GM12892 (cell line): Measurements from ENCODE around the gene ZC3H7B.
"Not testable (repeated sequence)": the region's sequence is repeated elsewhere in the genome, so short reads cannot be mapped to it uniquely, and the experiment has no call there.

Source experiments
- DNase-seq: peaks from one replicate; pipeline ENCODE4 v3.0.0; 2011; ENCODE audit not compliant: insufficient read length
- FAIRE-seq: peaks from 2 replicates; lab custom pipeline; 2011; peaks lifted over from hg19 to GRCh38; lab: Jason Lieb, UNC
- POLR2A ChIP-seq: IDR thresholded peaks from 2 replicates; pipeline ENCODE4 v1.6.1; 2011; ENCODE audit warnings: low read depth, low read length, control low read depth
- POLR2AphosphoS5 ChIP-seq: IDR thresholded peaks from 2 replicates; pipeline ENCODE4 v1.6.1; 2011; ENCODE audit warnings: low read depth, low read length, control low read depth
- TAF1 ChIP-seq: IDR thresholded peaks from 2 replicates; pipeline ENCODE4 v1.6.1; 2011; ENCODE audit warnings: low read depth, mild to moderate bottlenecking, control low read depth, low read length, borderline replicate concordance

Gene ZC3H7B

DNA sequence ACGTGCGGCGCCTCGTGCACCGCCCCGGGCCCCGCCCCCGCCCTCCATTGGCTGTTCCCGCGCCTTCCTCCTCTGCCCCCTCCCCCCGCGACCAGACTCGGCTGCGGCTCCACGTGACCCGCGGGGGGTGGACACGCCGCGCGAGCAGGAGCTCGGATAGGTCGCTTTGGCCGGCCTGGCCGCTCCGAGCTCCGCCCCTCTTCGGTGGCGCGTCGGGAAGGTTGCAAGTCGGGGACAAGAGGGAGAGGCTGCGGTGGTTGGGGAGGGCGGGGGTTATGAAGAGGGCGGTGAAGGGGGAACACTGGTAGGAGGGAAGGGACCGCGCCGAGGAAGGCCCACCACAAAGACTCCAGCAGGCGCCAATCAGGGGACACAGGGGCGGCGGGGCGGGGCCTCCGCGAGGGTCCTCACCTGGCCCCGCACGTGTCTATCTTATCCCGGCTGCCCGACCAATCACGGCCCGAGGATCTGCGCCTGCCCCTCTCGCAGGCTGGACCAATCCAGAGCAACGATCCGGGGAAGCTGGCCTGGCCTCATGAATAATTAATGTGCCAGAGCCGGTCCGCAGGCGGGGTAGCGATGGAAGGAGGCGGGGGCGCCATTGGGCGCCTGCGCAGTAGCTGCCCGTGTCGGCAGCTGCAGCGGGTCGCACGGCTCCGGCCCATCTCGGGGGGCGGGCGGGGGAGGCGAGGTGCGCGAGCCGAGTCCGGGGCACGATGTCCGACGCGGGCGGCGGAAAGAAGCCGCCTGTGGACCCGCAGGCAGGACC, 80.2 kb downstream of the ZC3H7B start, which contains the start of gene TEF:
Gene TEF, plus strand, starts transcription at position 614 of the 769 bp plus-strand sequence. Its CDS starts 103 bp downstream, at position 717.
- DNase-seq (peak; percentile 99), FAIRE-seq (peak; percentile 99)
- no peak for TF ChIP-seq TAF1
- TF ChIP-seq POLR2AphosphoS5, result no peak

DNA sequence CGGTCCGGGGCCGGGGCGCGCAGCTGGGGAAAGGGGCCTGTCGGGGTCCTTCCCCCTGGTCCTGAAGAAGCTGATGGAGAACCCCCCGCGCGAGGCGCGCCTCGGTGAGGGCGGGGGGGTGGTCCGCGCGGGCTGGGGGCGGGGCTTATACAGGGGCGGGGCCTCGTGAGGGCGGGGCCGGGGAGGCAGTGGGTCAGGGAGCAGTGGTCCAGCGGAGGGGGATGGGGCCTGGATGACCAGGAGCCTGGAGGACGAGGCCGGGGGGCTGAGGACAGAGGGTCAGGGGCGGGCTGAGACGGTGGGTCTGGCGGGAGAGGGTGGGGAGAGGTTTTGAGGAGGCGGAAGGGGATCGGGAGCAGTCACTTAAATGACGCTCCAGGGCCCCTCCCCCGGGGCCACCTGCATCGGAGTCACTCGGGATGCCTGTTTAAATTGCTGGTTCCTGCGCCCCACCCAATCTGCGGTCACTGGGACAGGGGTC, 80.8 kb downstream of the ZC3H7B start:
- DNase-seq (peak; percentile 87), FAIRE-seq (no peak)
- TF ChIP-seq POLR2AphosphoS5 (no peak), POLR2A (no peak), TAF1 (no peak)

DNA sequence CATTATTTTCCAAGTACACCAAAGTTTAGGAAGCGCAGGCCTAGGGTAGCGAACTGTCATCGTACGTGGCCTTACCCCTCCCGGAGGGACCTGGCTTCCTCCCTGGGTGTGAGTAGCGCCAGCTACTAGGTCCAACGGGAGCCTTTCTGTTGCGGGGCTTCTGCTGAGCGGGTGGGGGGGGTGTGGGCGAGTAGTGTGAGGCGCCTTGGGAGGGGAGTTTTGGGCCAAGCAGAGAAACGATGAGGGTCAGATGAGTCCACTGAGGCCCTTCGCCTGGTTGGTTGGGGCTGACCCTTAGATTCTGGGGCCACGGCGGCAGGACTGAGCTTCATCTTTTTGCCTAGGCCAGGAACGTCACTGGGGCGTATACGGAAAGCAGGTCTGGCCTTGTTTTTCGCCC, 81.3 kb downstream of the ZC3H7B start:
- no peak for TF ChIP-seq TAF1
- TF ChIP-seq POLR2A, result no peak
- no peak for TF ChIP-seq POLR2AphosphoS5
- DNase-seq, result no peak
- FAIRE-seq, result no peak

DNA sequence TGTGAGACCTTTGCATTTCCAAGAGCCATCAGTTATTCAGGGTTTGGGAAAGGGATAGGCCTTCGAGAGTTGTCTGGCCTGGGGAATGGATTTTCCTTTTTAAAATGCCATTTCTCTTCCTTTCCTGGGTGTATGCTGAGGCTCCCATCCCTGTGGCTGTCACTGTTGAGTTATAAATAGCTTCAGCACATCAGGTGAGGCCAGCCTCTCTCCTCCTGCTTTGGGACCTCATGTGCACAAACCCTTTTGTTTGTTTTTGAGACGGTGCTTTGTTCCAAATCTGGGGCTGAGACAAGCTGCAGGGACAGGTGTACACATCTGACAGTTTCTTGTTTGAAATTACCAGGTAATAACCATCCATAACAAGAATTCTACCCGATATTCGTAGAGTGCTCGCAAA, 81.8 kb downstream of the ZC3H7B start:
- TF ChIP-seq POLR2A, result no peak
- TF ChIP-seq POLR2AphosphoS5, result no peak
- TF ChIP-seq TAF1, result no peak
- FAIRE-seq (peak; percentile 27), DNase-seq (no peak)

DNA sequence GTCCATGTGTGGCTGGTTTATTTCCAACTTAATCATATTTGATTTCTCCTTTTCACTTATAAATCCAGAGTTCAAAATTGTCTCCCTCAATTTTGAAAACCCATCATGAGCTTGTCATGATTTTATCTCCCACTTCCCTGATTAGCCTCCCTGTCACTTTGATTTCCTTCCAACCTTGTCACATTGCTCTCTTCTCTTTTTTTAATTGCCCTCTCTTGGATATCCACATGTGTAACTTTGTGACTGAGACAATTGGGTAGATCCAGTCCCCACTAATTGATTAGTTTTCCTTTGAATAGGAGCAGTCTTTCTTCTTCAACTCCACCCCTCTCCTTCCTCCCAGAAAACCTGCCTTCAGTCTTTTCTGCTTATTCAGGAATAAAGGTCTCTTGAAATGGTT, 82.8 kb downstream of the ZC3H7B start:
- FAIRE-seq, result no peak
- DNase-seq, result no peak
- TF ChIP-seq TAF1 (no peak), POLR2AphosphoS5 (no peak), POLR2A (no peak)

DNA sequence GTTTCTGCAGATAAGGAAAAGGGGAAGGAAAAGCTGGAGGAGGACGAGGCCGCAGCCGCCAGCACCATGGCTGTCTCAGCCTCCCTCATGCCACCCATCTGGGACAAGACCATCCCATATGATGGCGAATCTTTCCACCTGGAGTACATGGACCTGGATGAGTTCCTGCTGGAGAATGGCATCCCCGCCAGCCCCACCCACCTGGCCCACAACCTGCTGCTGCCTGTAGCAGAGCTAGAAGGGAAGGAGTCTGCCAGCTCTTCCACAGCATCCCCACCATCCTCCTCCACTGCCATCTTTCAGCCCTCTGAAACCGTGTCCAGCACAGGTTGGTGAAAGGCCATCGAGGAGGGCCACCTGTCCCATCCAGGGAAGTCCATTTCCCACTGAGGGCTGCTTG, 86.0 kb downstream of the ZC3H7B start:
- DNase-seq (no peak), FAIRE-seq (no peak)
- TF ChIP-seq POLR2AphosphoS5 (no peak), TAF1 (no peak), POLR2A (no peak)

DNA sequence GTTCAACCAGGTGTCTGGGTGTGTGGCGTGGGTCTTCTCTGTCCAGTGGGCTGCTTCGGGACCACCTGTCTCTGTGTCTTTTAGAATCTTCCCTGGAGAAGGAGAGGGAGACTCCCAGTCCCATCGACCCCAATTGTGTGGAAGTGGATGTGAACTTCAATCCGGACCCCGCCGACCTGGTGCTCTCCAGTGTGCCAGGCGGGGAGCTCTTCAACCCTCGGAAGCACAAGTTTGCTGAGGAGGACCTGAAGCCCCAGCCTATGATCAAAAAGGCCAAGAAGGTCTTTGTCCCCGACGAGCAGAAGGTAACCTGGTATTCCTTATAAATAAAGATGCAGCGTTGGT, 92.7 kb downstream of the ZC3H7B start:
- DNase-seq, result no peak
- FAIRE-seq, result no peak
- TF ChIP-seq TAF1 (no peak), POLR2A (no peak), POLR2AphosphoS5 (no peak)

DNA sequence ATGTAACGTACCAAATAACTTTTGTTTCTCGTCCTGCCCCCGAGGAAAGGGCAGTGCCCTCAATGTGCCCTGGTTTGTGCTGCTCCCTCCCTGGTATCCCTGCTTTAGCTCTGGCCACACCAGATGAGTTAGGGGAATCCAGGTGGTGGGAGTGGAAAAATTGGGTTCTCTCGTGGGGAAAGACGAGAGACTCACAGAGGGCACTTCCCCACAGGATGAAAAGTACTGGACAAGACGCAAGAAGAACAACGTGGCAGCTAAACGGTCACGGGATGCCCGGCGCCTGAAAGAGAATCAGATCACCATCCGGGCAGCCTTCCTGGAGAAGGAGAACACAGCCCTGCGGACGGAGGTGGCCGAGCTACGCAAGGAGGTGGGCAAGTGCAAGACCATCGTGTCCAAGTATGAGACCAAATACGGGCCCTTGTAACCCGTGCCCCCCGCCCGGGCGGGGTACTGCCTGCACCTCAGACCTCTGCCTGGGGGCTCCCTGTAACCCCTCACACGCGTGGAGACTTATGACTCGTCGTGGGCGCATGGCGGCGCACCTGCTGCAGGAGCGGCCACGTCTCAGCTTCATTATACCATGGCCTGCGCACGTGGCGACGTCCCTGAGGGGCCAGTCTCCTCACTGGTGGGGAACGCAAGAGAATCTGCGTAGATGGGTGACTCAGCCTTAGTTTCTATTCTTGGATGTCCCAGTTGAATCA, 94.4 kb downstream of the ZC3H7B start:
- FAIRE-seq, result no peak

DNA sequence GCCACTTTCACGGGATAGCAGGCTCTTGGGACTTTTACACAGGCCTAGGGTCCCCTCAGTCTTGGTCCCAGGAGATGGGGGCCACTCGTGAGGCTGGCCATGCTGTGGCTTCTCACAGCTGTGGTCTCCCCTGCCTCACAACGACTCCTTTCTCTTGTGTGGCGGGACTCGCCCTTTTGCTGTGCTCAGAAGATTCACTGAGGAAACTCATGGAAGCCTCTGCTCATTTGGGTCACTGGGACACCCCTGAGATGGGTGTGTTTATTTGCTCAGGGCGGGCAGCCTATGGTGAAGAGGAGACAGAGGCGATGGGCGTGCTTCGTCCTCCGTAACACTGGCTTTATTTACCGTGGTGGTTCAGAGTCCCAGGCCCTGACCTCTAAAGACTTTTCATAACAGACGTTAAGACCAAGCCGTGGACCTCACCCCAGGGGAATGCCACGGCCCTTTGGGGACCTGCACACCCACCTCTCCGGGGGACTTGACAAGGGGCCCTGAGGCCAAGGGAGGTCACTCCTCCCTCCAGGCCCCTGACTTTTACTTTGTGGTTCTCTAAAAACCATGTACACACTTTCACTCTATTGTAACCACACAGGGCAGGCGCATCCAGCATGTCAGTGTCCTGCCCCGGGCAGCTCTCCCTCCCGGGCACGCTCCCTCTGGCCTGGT, 96.0 kb downstream of the ZC3H7B start:
- FAIRE-seq (no peak), DNase-seq (no peak)
- TF ChIP-seq TAF1 (no peak), POLR2AphosphoS5 (no peak), POLR2A (no peak)

More for the DNA sequence above, 94.4 kb downstream of the ZC3H7B start:
- DNase-seq, result no peak
- no peak for TF ChIP-seq TAF1
- TF ChIP-seq POLR2A, result no peak
- no peak for TF ChIP-seq POLR2AphosphoS5

DNA sequence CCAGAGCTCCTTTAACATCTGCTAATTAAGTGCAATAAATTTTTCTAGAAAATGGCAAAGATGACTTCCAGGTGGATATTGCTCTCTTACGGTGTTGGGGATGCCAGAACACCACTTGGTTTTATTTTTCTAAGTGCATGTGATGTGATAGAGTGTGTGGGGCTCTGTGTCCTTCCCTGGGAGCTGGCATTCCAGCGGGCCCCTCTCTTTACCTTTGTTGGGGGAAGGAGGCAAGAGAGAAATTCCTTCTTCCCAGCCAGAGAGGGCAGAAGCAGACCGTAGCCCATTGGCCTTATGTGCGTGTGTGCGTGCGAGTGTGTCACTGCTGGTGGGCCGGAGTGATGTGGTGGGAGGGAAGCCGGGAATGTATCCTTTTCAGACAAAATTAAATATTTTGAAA, 97.6 kb downstream of the ZC3H7B start:
- FAIRE-seq (no peak), DNase-seq (no peak)
- TF ChIP-seq TAF1 (no peak), POLR2AphosphoS5 (no peak), POLR2A (no peak)

DNA sequence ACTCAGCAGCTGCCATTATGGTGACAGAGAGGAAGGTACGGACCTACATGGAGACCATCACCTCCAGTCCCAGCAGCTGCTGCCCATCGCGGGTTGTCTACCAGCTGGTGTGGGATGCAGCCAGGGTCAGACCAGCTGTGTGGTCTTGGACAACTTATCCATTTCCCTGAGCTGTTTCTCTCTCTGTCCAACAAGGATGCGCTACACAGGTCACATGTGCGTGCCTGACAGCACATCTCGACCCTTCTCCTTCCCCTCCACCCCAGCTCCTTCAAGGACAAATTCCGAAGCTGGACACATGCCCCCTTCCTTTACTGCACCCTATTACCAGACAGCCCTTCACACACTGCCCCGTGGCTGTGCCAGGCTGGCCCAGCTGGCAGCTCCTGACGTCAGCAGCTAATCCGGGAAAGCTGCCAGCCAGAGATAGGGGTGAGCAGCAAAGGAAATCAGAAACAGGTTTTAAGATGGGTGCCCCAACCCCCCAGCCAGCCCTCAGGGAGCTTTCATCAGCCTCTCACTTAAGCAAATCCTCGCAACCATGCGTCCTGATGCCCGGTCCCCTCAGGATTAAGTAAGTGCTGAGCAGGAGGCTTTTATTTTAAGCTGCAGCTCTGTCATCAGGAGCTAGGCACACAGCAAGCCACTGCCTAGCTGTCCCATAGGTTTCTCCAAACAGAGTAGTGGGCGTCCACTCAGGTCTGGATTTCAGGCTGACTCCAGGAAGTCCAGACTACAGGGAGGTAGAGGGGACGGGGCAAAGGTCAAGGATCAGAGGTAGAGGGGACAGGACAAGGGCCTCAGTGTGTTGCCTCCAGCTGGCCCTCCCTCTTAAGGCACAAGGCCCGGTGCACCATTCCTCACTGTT, 100.7 kb downstream of the ZC3H7B start:
- DNase-seq (no peak), FAIRE-seq (no peak)
- TF ChIP-seq TAF1 (no peak), POLR2A (no peak), POLR2AphosphoS5 (no peak)

DNA sequence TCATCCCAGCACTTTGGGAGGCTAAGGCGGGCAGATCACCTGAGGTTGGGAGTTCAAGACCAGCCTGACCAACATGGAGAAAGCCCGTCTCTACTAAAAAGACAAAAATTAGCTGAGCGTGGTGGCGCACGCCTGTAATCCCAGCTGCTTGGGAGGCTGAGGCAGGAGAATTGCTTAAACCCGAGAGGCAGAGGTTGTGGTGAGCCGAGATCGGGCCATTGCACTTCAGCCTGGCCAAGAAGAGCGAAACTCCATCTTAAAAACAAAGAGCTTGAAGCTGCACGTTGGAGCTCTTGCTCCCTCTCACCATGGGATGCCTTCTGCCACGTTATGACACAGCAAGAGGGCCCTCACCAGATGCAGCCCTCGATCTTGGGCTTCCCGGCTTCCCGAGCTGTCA, 101.5 kb downstream of the ZC3H7B start:
- FAIRE-seq, DNase-seq: not testable (repeated sequence)
